Measurements from ENCODE around the gene MALRD1.

GRCh38 chr10:19169684-19170083 lies 121.1 kb downstream of the MALRD1 start:
- TF ChIP-seq CTCF (IDR thresholded peaks at IDR 0.05; ENCODE audit: insufficient read depth, low read depth, low read length) (no peak), EZH2 (IDR thresholded peaks at IDR 0.05; ENCODE audit: insufficient read depth, low read length) (no peak)
